ENCODE measurements around the gene CCNL2.

Gene CCNL2

GRCh38 chr1:1341549-1342021 is 57.5 kb downstream of the CCNL2 start:
- DNase-seq (ENCODE audit: low spot score): no peak

- no peak for DNase-seq (ENCODE audit: low spot score)
Observed at GRCh38 chr1:1340791-1341548, 58.2 kb downstream of the CCNL2 start.

- DNase-seq (ENCODE audit: low spot score): no peak
Observed at GRCh38 chr1:1340185-1340584, 59.0 kb downstream of the CCNL2 start.

GRCh38 chr1:1338278-1338677 is 60.9 kb downstream of the CCNL2 start:
- DNase-seq (ENCODE audit: low spot score): no peak

GRCh38 chr1:1337793-1338147 is 61.4 kb downstream of the CCNL2 start:
- no peak for DNase-seq (ENCODE audit: low spot score)

GRCh38 chr1:1336931-1337792 is 62.0 kb downstream of the CCNL2 start:
- DNase-seq (ENCODE audit: low spot score): no peak

- no peak for DNase-seq (ENCODE audit: low spot score)
Observed at GRCh38 chr1:1336446-1336845, 62.7 kb downstream of the CCNL2 start.

- no peak for DNase-seq (ENCODE audit: low spot score)
Observed at GRCh38 chr1:1335792-1336248, 63.3 kb downstream of the CCNL2 start.
